ENCODE results near the gene ROR2.

ROR2 gene

DNA sequence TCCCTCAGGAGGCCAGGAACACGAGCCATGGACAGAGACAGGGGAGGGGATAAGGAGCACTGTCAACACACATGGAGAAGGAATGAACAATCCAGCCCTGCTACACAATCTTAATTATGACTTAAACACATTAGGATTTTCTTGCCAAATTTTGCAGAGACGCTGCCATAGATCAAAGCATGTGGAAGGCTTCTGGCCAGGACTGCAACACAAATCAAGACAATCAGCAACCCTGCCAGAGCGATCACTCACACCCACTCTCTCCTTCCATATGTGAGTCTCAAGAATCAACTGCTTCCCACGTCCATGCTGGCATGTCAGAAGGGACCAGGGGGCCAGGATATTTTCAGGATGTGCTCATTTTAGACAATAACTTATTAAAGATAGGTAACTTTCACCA, 85.6 kb downstream of the ROR2 start:
- no peak for DNase-seq

DNA sequence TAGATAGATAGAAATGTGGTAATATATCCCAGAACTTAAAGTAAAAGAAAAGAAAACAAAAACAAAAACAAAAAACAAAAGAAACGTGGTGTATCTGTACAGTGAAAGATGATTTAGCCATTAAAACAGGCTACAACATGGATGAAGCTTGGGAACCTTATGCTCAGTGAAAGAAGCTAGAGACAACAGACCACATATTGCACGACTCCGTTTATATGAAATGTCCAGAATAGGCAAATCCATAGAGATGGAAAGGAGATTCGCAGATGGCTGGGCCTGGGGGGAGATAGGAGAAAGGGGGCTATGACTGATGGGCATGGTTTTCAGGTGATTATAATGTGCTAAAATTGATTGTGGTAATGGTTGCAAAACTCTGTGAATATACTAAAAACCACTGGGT, 86.6 kb downstream of the ROR2 start:
- DNase-seq = no peak

DNA sequence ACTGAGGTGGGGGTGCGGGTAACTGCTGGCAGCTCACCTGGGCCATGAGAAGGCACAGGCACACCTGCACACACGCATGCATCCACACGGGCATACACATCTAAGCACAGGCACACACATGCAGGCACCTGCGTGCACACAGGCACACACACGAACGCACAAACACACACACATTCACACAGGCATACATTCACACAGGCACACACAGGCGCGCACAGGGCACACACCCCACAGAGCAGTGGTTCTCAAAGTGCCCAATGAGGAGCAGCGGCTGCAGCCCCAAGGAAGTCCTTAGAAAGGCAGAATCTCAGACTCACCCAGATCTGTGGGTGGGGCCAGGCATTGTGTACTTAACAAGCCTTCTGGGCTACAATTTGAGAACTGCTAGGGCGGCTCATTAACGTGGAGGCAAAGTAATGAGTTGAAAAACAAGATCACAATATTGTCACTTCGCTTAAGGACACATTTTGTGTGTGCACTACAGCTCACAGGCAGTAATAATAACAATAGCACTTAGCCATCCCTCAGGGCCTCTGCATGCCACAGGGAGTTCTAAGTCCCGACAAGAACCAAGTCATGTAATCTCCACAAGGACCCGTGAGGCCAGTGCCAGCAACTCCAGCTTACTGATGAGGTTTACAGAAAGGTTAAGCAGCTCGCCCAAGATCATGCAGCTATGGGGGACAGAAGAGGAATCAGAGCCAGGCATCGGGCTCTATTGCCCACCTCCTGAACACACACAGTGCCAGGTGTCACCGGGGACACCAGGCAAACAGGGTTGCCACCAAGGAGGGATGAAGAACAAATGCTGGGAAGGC, 91.6 kb downstream of the ROR2 start:
- DNase-seq = no peak

DNA sequence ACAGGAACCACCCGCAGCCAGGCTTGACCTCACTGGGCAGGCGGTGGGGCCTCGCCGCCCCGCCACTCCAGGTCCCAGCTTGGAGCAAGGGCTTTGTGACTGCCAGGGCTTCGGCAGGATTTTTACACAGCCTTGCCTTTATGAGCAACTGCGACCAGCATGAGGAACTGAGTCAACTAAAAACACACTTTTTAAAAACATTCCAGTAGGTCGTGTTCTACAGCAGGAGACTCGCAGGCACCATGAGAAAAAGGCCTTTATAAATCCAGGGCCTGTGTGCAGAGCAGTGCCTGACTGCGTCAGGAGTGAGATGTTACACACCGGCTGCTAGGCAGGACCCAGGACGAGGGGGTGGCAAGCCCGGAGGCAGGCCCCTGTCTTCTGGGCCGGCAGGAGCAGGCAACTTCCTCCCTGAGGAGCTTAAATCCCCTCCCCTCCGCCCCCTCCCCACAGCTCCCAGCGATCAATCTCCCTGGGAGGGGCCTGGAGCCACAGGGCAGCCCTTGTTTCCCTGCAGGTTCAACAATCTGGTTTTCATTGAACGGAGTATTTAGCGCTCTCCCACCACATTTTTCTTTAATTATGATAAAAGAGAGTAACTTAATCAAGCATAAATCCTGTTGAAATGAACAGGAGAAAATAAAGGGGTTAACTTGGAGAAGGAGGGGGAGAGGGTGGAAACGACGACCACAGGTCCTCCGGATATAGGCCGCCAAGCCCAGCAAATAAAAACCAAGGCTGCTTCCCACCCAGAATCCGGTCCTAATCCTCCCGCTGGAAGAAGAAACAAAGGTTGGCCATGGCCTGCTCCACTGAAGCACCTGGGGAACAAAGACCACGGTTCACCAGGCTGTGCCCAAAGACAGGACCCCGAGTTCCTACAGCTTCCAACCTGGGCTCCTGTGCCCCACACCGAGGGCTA, 92.5 kb downstream of the ROR2 start:
- DNase-seq = no peak

DNA sequence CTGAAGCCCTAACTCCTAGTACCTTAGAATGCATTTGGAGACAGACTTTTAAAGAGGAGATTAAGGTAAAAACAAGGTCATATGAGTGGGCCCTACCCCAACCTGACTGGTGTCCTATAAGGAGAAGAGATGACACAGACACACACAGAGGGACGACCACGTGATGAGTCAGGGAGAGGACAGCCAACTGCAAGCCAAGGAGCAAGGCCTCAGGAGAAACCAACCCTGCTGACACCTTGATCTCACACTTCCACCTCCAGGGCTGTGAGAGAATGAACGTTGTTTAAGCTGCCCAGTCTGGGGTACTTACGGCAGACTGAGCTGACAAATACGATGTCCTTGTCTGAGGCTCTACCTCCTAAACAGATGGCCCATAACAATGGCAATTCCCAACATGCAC, 93.6 kb downstream of the ROR2 start:
- DNase-seq = no peak

DNA sequence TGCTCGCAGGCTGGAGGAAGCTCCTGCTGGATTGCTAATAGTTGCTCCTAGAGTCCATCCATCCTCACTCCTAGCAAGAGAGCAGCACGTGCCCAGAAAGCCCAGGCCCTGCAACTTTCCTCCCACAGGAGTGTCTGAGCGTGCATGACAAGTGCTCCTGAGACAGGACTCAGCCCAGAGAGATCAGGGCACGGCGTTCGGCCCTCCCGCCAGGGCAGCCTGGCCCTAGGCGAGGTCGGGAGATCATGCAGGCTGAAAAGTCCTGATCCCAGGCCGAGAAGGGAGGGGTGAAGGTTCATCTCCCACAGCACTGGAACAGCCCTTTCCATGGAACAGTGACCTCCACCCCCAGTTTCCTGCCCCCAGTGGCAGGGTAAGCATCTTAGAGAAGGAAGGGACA, 94.8 kb downstream of the ROR2 start:
- DNase-seq = no peak

DNA sequence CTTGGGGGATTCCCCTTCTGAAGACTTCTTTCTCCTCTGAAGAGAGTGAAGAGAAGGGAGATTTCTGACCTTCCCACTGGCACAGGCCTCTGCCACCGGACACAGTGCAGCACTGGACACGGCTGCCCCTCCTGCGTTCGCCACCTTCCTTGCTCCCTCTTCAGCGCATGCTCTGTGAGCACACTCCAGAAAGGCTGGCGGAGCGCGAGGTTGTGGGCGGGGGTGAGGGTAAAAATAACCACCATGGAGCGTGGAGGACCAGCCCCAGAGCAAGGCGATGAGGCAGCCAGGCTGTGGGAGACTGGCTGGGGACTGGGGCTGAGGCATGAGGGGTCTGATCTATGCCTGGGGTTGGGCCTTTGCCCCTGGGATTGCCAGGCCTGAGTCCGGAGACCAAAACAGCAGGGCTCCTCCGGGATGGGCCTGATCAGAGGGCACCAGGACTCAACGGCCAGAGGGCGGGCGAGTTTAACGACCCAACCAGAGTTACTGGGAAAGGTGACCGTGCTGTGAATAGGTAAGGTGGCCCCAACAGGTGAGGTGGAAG, 97.2 kb downstream of the ROR2 start:
- no peak for DNase-seq

DNA sequence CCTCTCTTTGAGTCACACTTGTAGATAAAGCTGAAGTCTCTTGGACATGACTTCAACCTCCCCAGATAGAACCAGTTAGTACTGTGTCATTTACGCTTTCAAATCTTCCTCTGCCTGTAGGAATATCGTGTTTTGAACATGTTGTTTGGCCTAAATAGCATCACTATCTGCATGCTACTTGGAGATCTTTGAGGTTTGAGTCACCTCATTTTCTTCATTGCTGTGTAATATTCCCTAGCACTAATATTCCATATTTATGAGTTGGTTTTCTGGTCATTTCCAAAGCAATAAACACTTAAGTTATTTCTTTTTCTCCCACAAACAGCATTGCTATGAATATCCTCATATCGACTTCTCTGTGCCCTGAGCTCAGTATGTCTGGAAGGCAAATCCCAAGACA, 100.3 kb downstream of the ROR2 start:
- no peak for DNase-seq

DNA sequence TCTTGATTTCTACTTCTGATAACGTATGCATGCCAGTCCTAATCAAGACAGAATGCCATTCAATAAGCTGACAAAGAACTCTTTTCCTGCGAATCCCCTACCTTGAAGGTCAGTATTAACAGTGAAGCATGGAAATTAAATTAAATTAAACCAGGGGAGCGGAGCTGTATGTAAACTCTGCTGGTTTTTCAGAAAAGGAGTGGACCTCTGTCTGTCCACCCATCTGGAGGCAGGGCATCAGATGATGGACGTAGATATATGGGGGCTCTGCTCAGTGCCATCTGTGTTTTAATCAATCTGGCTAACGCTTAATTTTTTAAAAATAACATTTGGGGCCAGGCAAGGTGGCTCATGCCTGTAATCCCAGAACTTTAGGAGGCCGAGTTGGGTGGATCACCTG, 101.9 kb downstream of the ROR2 start:
- no peak for DNase-seq

DNA sequence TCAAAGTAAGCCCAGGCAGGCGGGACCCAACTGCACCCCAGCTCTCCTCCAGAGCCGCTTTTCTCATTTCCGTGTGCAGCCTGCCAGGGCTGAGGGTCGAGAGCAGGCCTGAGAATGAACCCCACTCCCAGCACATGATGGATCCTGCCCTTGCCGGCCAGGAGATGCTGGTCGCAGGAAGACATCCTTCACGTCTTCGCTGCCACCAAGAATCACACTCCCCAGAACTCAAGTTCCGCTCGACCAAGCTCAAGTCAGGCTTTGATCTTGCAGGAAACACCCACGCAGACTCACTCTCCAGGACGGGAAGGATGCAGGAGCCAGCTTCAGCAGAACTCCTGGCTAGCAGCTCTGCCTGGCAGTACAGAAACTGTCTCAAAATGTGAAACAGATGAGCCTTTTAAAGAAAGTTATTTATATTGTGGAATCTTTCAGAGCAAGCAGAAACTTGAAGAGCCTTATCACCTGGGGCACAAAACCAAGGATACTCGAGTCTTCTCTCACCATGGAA, 102.4 kb downstream of the ROR2 start:
- no peak for DNase-seq

DNA sequence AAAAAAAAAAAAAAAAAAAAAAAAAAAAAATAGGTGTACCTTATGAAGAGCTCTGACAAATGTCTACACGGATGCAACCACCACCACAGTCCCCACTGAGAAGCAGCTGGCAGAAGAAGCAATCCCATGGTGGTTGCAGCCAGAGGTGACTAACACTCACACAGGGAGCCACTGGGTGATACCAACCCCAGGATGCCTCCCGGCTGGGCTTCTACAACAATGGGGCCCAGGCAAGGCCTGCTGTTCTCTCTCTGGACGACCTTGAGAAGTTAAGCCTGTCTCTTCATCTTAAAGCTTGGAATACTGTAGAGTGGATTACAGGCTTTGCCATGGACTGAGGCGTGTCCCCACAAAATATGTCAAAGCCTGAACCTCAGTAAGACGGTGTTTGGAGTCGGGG, 104.1 kb downstream of the ROR2 start:
- DNase-seq = no peak

DNA sequence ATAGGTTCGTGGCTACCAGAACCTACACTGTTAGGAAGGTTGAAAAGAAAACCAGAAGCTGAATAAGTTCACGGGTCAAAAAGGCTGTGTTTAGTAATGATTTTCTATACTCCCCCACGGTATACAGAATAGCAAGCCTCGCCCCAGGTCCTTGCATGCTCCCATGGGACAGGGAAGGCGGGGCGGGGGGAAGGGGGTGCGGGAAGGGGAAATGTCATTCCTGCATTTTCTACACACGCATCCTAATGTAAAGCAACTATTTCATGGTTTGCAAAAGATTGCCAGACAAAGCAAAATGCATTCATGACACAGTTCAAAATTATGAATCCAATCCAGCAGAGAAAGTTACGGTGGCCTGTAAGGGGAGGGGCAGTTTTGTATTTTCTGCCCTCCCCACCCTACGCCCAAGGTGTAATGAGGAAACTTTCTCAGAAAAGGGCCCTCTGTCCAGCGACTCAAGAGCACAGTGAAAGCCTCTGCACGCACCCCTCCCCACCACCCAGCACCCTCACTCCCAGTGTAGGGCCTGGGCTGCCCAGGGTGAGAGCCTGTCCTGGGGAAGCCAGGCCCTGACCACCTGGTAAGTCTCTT, 105.2 kb downstream of the ROR2 start:
- no peak for DNase-seq

DNA sequence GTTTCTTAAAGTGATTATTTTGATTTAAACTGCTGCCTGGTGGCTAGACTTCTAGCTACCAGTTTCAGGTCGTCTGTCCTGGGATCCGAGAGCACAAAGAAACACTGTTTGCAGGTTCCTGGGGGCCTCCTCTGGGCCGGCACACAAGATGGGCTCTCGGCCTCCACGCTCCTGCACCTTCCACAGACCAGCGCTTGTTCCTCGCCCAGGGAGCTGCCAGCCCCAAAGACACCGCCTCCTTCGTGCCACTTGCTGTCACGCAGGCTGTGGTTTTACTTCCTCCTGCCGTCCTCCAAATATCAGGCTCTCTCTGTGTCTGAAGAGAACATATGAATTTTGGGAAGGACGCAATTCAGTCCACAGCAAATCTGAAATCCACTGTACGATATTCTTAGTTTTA, 105.8 kb downstream of the ROR2 start:
- no peak for DNase-seq

DNA sequence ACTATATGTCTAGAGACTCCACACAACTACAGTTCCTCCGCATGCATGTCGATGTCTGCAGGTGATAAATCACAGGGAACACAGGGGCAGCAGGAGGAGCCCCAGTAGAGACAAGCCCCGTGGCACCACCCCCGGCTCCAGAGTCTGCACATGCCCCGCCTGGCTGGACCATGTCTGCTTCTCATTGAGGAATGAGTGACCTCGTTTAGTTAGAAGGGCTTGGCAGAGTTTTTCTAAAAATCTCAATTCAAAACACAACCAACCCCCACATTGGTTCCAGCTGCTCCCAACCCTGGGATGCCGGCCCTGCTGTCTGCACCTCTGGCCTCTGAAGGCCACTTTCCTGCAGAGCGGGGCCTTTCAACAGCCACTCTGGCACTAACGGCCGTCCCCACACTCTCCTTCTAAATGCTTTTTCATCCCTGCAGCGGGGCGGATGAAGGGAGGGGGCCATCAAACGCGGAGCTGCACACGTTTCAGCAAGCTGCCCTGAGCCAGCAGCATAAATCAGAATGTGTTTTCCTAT, 106.3 kb downstream of the ROR2 start:
- no peak for DNase-seq

DNA sequence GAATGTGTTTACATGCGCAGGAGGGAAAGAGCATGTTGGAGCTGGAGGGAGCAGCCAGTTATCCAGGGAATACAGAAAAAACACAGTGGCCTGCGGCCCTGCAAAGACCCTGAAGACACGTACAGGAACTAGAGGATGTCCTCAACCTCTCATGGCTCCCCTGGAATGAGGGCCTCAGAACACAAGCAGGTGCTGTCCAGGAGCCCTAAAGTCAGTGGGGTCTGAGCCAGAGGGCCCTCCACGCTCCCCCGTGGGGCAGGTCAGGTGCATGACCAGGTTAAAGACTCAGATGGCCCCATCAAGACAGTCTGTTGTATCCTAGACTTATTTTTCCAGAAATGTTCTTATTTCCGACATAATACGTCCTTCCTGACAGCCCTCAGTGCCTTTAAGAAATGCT, 106.9 kb downstream of the ROR2 start:
- no peak for DNase-seq

DNA sequence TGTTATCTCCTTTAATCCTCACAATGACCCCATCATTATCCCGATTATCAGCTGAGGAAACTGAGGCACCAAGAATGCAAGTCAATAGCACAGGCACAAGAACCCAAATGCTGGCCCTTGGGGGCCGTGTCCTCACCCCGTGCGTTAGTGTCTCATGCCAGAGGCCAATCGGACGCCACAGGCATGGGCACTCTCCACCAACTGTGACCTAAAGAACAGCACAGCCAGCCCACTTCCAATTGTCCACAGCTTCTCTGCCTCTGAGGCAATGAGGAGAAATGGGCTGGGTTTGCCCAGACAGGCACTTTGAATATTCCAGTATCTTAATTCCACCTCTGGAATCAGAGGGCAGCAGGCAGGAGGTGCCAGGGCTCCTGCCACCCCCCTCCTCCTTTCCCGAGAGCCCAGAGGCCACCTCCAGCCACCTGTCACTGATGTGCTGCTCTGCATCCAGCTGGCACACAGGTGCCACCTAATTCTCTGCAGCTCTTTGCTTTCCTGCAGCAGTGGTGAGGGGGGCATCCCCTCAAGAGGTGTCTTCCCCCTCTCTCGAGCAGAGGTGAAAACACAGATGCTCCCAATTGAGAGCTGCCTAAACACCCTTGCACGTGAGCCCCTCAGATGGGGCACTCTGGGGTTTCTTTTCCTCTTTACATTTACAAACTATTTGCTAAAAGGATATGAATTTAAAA, 107.5 kb downstream of the ROR2 start:
- DNase-seq = no peak

DNA sequence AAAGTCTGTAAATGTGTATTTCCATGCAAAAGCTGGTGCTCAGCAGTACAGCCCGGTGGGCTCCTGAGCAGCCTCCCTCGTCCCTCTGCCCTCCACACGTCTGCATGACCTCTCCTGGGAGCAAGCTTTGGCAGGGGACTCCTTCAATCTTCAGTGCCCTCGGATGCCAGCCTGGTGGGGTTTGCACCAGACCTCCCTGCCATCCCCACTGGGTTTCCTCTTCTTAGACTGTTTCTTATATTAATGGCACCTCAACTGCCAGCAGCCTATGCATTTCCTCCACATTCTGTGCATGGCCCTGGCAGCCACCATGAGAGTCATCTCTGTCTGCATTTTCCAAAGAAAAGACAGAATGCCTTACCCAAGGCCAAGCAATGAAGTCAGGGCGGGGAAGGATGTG, 108.4 kb downstream of the ROR2 start:
- DNase-seq = no peak

DNA sequence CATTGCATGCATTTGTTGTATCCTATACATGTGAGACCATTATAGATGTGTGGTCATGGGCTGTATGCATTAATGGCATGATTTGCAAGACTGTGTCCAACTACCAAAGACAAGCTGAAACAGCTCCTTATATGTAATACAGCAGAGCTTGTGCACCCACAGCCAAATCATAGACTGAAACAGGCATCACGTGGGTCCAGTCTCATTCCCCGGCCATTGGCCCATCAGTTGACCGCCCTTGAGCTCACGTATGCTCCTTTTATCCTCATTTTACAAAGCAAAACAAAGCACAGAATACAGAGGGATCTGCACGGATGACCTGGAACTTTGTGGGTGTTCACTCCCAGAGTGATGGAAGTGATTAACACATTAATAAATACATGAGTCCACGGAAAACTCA, 109.1 kb downstream of the ROR2 start:
- no peak for DNase-seq

DNA sequence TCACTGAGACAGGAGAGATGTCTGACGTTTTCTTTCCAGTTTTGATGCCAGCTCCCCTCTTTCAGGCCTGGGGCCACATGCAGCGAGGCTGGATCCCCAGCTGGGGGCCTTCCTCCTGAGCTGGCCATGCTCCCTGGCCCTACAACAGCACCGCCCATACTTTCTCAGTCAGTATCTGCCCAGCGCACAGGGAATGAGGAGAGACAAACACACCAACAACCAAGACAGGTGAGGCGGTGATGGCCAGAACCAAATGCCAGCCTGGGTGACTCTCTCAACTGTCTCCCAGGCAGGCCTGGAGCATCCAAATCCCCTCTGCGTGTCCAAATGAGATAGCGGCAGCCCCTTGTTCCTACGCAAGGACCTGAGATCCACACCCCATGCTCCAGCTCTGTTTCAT, 109.6 kb downstream of the ROR2 start:
- no peak for DNase-seq

DNA sequence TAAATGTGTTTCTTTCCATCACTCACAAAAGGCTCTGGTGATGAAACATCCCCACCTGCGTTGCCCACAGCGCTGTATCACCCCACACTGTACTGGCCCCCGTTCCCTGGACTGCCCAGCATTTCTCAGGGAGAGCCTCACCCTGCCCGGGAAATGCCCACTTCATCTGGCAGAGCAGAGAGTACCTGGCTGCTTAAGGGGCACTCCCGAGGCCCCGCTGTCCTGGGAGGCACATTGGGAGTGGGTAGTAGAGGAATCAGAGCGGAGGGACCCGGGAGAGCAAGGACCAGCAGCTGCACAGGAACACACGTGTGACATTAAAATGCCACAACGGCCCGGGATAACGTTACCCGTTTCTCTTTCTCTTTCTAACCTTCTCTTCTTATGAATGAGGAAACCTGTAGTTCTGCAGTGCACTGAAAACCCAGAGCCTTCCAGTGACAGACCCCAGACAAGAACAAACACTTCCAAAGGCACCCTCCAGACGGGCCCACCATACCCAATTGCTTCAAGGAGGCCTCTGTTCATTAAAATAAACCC, 110.0 kb downstream of the ROR2 start:
- DNase-seq = no peak

DNA sequence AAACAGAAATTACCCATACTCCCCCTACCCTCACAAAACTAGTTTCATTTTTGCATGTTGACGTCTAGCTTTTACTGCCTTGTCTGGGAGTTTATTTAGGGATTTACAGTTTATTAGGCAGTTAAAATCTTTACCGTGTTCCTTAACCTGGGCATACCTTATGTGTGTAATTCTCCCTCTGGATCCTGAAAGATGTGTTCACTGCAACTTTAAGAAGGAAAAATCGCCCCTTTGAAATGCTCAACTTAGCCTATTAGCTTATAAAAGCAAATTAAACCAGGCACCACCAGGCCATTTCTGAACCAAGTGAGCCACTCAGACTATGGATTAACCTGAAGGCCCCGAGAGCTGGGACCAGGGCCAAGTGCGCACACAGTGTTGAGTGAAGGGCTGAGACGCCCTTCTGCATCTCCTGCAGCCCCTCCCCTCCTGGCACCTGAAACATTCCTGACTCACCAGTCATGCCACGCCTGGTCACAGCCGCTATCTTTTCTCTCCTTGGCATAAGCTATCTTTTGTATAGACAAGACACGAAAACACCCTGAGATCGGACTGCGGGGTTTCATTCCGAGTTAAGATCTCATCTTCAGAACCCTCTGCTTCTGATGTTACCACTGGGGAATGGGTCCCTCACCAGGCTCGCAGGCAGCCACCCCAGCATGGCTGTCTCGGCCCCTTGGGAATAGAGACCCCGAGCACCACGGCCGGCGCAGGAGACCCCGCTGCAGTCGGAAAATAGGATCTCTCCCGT, 111.9 kb downstream of the ROR2 start:
- peak; percentile 82 for DNase-seq
